Neural progenitor cell (in vitro differentiated cells): ENCODE measurements around the gene SLC6A9. TPM values are rescaled to one million over a fixed set of nuclear protein-coding genes. Genes with fewer than 3 reads are reported as not detected.
A peak's percentile ranks its signal among the peaks of the same experiment; 100 is the strongest.

ENCODE experiments used
- DNase-seq: peaks from one replicate; pipeline ENCODE4 v3.0.0-alpha.2; 2016; ENCODE audit warnings: low spot score
- H2AFZ ChIP-seq: fragments of 200-600 bp; sonication (generic); replicated peaks from 2 replicates; pipeline ENCODE4 v1.6.1; 2016; ENCODE audit warnings: antibody characterized with exemption
- H3F3A ChIP-seq: fragments of 200-600 bp; sonication (generic); 2 replicates; pipeline ENCODE4 v1.6.1; 2016; ENCODE audit warnings: antibody characterized with exemption, low read depth
- H3K27ac ChIP-seq: fragments of 200-600 bp; sonication (generic); 2 replicates; pipeline ENCODE4 v1.5.1; 2016; ENCODE audit warnings: mild to moderate bottlenecking
- H3K27me3 ChIP-seq: fragments of 200-600 bp; sonication (generic); 2 replicates; pipeline ENCODE4 v1.6.1; 2016; ENCODE audit warnings: mild to moderate bottlenecking, moderate library complexity
- H3K36me3 ChIP-seq: fragments of 200-600 bp; sonication (generic); 2 replicates; pipeline ENCODE4 v1.5.1; 2016
- H3K4me1 ChIP-seq: fragments of 200-600 bp; sonication (generic); 2 replicates; pipeline ENCODE4 v1.6.1; 2016; ENCODE audit warnings: mixed run types
- H3K4me2 ChIP-seq: fragments of 200-600 bp; sonication (generic); 2 replicates; pipeline ENCODE4 v1.6.1; 2016
- H3K4me3 ChIP-seq: fragments of 200-600 bp; sonication (generic); 2 replicates; pipeline ENCODE4 v1.5.1; 2016
- H3K79me2 ChIP-seq: fragments of 200-600 bp; sonication (generic); 2 replicates; pipeline ENCODE4 v1.6.1; 2016; ENCODE audit warnings: low read depth
- H3K9ac ChIP-seq: fragments of 200-600 bp; sonication (generic); 2 replicates; pipeline ENCODE4 v1.6.1; 2016
- H3K9me3 ChIP-seq: fragments of 200-600 bp; sonication (generic); 2 replicates; pipeline ENCODE4 v1.5.1; 2016; ENCODE audit warnings: low read depth
- H4K20me1 ChIP-seq: fragments of 200-600 bp; sonication (generic); 2 replicates; pipeline ENCODE4 v1.6.1; 2016; ENCODE audit warnings: low read depth
- H3K27ac Mint-ChIP-seq: 3 replicates; pipeline ENCODE4 v1.8.0; 2021; ENCODE audit warnings: mixed read lengths
- H3K27me3 Mint-ChIP-seq: 2 replicates; pipeline ENCODE4 v1.8.0; 2022; ENCODE audit warnings: low read depth, mild to moderate bottlenecking, inconsistent platforms, moderate library complexity, mixed read lengths; ENCODE audit not compliant: insufficient read depth
- H3K36me3 Mint-ChIP-seq: 3 replicates; pipeline ENCODE4 v1.8.0; 2021; ENCODE audit warnings: mixed read lengths
- H3K4me1 Mint-ChIP-seq: 3 replicates; pipeline ENCODE4 v1.8.0; 2021; ENCODE audit warnings: mixed read lengths
- H3K4me3 Mint-ChIP-seq: 3 replicates; pipeline ENCODE4 v1.8.0; 2021; ENCODE audit warnings: mild to moderate bottlenecking, moderate library complexity, mixed read lengths
- H3K9me3 Mint-ChIP-seq: 3 replicates; pipeline ENCODE4 v1.8.0; 2020; ENCODE audit warnings: mixed read lengths
- CTCF ChIP-seq: fragments of 200-600 bp; sonication (generic); IDR thresholded peaks from 2 replicates; pipeline ENCODE4 v1.5.1; 2017; ENCODE audit warnings: antibody characterized with exemption, mild to moderate bottlenecking
- EZH2 ChIP-seq: fragments of 200-600 bp; sonication (generic); IDR thresholded peaks from 2 replicates; pipeline ENCODE4 v1.6.1; 2017; ENCODE audit warnings: antibody characterized with exemption, mild to moderate bottlenecking, moderate library complexity
- EZH2phosphoT487 ChIP-seq: fragments of 200-600 bp; sonication (generic); IDR thresholded peaks from 2 replicates; pipeline ENCODE4 v1.6.1; 2017; ENCODE audit warnings: antibody characterized with exemption
- total RNA-seq: library from RNA; depleted of rRNA; stranded (reverse); fragments of >200 nt; gene quantifications from 2 replicates; pipeline ENCODE4 v1.2.3, GENCODE V29; 2015; ENCODE audit warnings: low replicate concordance

SLC6A9 gene
- total RNA-seq, 1 donor from 2014 or later: 1.4 TPM

GRCh38 chr1:44024903-44025525 is 6.2 kb downstream of the SLC6A9 start:
- peaks cover 9% of the 10 kb centered on the region for H3F3A ChIP-seq
- no peak overlapping the region for H3K27ac ChIP-seq
- no peaks in the 10 kb centered on the region for H3K9me3 ChIP-seq
- TF ChIP-seq EZH2phosphoT487 (no peak), EZH2 (no peak), CTCF (no peak)
- H3K27me3 ChIP-seq: no peaks in the 10 kb centered on the region
- peaks cover 6% of the 10 kb centered on the region for H3K4me1 ChIP-seq
- Mint-ChIP-seq H3K27me3 (peaks cover 8% of the 10 kb centered on the region), H3K4me1 (peaks cover 22% of the 10 kb centered on the region), H3K4me3 (no peak overlapping the region), H3K36me3 (peaks cover 12% of the 10 kb centered on the region), H3K27ac (peak overlapping the region; percentile 64), H3K9me3 (no peaks in the 10 kb centered on the region)
- peaks cover 18% of the 10 kb centered on the region for H3K79me2 ChIP-seq
- no peak overlapping the region for H3K4me2 ChIP-seq
- H3K9ac ChIP-seq: no peak overlapping the region
- no peak overlapping the region for H2AFZ ChIP-seq
- H3K36me3 ChIP-seq: no peaks in the 10 kb centered on the region
- H3K4me3 ChIP-seq: no peak overlapping the region
- DNase-seq: no peak
- H4K20me1 ChIP-seq: no peaks in the 10 kb centered on the region

GRCh38 chr1:44024031-44024902 is 7.0 kb downstream of the SLC6A9 start:
- peaks cover 12% of the 10 kb centered on the region for H3K36me3 Mint-ChIP-seq
- DNase-seq: no peak
- no peaks in the 10 kb centered on the region for H4K20me1 ChIP-seq
- no peak for TF ChIP-seq EZH2phosphoT487
- H3K27me3 Mint-ChIP-seq: peaks cover 8% of the 10 kb centered on the region
- no peak overlapping the region for H3K27ac ChIP-seq
- H3K9ac ChIP-seq: no peak overlapping the region
- peaks cover 2% of the 10 kb centered on the region for H3F3A ChIP-seq
- H3K4me1 Mint-ChIP-seq: peaks cover 21% of the 10 kb centered on the region
- no peak overlapping the region for H3K4me2 ChIP-seq
- peaks cover 15% of the 10 kb centered on the region for H3K79me2 ChIP-seq
- H3K9me3 ChIP-seq: no peaks in the 10 kb centered on the region
- no peaks in the 10 kb centered on the region for H3K36me3 ChIP-seq
- no peak overlapping the region for H3K4me3 ChIP-seq
- no peaks in the 10 kb centered on the region for H3K27me3 ChIP-seq
- peaks cover 3% of the 10 kb centered on the region for H3K4me1 ChIP-seq
- H3K4me3 Mint-ChIP-seq: no peak overlapping the region
- H2AFZ ChIP-seq: no peak overlapping the region
- no peaks in the 10 kb centered on the region for H3K9me3 Mint-ChIP-seq
- no peak overlapping the region for H3K27ac Mint-ChIP-seq

GRCh38 chr1:44021581-44022321 is 9.5 kb downstream of the SLC6A9 start:
- Histone ChIP-seq H3K4me3 (no peak overlapping the region), H3K36me3 (no peaks in the 10 kb centered on the region), H3K27ac (no peak overlapping the region), H2AFZ (no peak overlapping the region), H3K9me3 (no peaks in the 10 kb centered on the region), H3K27me3 (no peaks in the 10 kb centered on the region), H3K4me1 (peaks cover 5% of the 10 kb centered on the region), H3F3A (no peaks in the 10 kb centered on the region), H3K4me2 (no peak overlapping the region), H4K20me1 (peaks cover 3% of the 10 kb centered on the region), H3K79me2 (no peaks in the 10 kb centered on the region), H3K9ac (no peak overlapping the region)
- H3K27ac Mint-ChIP-seq: peak overlapping the region; percentile 31
- no peaks in the 10 kb centered on the region for H3K9me3 Mint-ChIP-seq
- no peak for TF ChIP-seq CTCF
- no peak for TF ChIP-seq EZH2phosphoT487
- no peak for TF ChIP-seq EZH2
- H3K36me3 Mint-ChIP-seq: peaks cover 10% of the 10 kb centered on the region
- H3K4me3 Mint-ChIP-seq: no peak overlapping the region
- no peak for DNase-seq
- H3K4me1 Mint-ChIP-seq: peaks cover 22% of the 10 kb centered on the region
- H3K27me3 Mint-ChIP-seq: peaks cover 8% of the 10 kb centered on the region
